IPS-NIHi11 (cell line): ENCODE measurements around the gene DPP8.
"Not testable (repeated sequence)": the region's sequence is repeated elsewhere in the genome, so short reads cannot be mapped to it uniquely, and the experiment has no call there.

Experiments
- DNase-seq: peaks from one replicate; pipeline ENCODE4 v3.0.0; 2012; ENCODE audit warnings: mixed read lengths, low spot score

Gene DPP8

DNA sequence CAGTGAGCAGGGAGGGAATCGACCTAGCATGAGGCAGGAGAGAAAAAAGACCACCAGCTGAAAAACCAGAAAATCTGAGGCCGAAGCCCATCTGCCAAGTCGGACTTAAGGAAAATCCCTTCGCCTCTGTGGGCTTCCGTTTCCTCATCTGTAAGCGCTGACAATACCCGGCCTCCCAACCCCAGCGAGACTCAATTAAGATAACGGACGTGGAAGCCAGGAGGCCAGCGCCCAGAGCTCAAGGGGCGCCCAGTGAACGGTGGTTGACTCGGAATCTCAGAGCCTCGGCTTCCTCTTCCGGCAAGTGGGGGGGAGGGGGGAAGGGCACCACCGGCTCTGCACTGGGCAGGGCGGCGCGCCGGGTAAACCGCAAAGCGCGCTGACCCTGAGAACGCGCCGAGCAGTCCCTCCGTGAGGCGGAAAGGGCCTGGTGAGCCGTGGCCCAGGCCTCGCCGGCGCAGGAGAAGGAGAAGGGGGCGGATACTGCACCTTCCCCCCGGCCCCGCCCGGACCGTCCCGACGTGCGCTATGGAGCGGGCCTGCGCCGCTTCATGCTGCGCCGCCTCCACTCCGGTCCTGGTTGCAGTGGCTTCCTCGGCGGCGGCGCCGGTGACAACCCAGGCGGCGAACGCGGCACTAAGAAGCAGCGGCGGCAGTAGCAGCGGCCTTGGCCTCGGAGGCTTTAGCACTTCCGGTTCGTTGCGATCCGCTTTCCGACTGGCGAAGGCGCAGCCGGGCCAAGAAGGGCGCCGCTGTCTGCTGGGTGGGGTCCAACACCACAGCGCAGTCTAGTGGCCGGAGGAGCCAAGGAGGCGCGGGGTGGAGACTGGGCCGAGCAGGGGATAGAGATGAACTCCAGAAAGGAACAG lies at the start of gene DPP8:
Gene DPP8, minus strand, starts transcription at position 693 of the 869 bp plus-strand sequence. CDS start 5,136 bp downstream, outside the sequence.
- DNase-seq = peak; percentile 94

DNA sequence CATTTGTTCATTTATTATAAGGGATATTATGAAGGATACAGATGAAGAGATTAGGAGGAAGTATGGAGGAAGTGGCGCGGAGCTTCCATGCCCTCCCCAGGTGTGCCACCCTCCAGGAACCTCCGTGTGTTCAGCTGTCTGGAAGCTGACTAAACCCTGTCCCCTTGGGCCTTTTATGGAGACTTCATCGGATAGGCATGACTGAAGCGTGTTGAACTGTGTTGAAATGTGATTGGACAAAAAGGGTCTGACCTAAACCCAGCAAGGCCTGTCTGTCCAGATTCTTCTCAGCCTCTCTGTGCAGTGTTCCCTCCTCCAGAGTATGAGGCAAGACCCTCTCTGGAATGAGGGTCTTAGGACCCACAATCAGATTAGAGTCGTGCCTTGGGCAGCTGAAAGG lies 44.4 kb upstream of the DPP8 start:
- DNase-seq = no peak

DNA sequence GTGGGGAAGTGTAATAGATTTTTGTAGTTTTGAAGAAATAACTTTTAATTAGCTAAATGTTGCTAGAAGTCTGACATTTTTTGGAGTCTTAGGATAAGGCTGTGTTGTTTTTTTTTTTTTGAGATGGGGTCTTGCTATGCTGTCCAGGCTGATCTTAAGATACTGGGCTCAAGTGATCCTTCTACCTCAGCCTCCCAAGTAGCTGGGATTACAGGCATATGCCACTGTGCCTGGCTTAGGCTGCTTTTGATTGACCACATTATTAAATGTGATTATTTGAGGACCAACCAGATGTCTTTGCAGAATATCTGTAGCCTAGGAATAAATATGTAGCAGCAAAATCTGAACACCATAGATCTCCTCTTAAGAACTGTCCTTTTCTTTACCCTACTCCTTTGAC lies 42.5 kb upstream of the DPP8 start:
- DNase-seq = no peak

DNA sequence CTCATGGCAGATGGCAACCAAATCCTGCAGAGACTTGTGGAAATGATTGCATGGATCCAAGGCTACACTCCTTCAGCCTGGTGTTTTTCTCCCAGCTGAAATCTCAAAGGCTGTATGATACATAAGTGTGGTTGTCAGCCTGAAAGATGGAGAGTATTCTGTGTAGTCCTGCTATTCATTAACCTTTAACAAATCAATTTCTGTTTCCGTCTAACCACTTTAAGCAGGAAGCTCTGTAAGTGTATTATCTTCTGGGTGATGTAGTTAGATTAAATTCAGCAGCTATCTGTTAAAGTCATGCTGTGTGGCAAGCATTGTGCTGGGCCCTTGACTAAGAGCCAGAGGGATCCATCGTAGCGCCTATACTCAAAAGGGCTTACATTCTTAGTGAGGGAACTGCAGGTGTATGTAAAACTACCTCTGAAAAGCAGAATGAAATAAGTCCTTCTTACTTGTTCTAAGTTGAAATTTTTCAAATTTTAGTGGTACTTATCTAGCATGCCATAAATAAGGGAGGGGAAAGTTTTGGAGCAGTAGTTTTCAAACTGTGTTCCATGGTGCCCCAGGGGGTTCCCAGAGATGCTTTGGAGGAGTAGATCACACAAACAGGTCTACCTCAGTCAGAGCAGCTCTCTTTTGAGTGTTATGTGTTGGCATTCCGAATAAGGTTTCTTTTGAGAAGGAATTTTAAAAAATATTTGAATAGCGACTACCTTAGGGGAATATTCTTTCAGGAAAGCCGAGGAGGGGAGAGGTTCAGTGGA lies 41.7 kb upstream of the DPP8 start:
- no peak for DNase-seq

DNA sequence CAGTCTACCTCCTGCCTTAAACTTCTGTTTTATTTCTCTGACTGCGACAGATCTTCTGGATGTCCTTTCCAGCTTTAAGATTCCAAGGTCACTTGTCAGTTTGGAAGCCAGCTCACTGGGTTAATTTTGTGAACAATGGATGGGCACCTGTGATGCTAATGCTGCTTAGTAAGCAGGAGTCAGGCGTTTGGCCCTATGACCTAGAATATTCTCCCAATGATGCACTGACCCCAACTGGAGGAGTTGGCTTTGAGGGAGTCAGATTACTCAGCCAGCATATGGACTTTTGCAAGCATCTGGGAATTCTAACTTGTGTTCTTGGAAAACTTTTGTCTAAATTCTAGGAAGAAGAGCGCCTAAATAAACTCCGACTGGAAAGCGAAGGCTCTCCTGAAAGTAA lies 40.8 kb upstream of the DPP8 start:
- DNase-seq = no peak

DNA sequence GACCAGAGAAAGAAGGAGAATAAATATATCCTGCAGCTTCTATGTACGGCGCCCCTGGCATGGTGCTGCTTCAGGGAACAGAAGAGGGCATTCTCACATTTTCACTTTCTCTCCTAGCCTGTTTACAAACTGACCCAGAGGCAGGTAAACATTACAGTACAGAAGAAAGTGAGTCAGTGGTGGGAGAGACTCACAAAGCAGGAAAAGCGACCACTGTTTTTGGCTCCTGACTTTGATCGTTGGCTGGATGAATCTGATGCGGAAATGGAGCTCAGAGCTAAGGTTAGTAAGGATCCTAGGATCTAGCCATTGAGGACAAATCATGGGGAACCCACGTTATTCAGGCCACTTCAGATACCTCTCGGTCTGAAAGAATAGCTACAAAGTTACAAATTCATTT lies 39.1 kb upstream of the DPP8 start:
- no peak for DNase-seq

DNA sequence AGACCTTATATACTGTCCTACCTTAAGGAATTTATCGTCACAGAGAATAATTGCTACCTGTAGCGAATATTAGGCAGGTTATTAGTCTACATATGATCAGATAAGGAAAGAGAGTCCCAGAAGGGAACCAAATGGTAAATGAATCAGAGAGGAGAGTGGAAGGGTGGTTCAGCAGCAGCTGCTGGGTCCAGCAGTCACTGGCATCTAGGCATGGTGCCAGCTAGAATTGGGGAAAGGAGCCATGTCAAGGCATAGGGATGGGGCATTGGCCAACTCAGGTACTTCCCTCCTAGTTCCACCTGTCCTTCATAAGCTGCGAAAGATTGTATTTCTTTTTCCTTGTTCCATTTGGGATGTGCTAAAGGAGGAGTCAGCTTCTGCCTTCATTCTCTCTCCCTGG lies 36.2 kb upstream of the DPP8 start:
- no peak for DNase-seq

DNA sequence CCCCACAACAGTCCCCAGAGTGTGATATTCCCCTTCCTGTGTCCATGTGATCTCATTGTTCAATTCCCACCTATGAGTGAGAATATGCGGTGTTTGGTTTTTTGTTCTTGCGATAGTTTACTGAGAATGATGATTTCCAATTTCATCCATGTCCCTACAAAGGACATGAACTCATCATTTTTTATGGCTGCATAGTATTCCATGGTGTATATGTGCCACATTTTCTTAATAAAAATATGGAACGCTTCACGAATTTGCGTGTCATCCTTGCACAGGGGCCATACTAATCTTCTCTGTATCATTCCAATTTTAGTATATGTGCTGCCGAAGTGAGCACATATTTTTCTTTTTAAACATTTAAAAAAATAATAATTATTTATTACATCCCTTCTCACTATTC lies 35.4 kb upstream of the DPP8 start:
- not testable (repeated sequence) for DNase-seq

DNA sequence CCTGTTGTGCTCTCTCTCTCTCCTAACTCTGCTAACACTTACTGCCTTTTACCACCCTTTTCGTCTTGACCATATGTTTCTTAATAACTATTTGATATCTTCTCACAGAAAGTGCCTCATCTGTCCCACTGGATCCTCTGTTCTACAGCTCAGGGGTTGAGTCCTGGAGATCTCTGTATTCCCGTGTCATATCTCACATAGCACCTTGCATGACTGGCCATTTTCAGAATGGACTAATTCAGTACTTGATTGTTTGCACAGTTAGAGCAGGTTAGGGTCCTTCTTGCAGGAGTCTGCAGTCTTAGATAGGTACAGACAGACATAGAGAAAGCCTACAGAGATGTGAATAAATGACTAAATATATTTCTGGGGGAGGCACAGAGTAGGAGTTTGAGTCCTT lies 33.7 kb upstream of the DPP8 start:
- no peak for DNase-seq

DNA sequence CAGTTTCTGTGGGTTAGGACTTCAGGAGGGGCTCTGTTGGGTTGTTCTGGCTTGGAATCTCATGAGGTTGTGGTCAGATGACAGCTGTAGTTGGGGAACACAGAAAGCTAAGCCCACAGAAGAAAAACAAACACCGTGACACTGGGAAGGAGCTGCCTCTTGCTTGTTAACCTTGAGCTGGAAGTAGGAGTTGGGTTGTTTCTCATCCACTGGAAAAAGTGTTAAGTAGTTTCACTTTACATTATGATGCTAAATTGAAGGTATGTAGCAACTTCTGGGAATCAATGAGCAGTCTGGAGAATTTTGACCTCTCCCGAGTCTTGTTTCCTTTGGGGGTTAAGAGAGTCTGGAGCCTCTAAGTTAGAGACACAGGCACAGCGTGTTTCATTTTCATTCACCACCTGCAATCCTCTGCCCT lies 33.2 kb upstream of the DPP8 start:
- DNase-seq = no peak

DNA sequence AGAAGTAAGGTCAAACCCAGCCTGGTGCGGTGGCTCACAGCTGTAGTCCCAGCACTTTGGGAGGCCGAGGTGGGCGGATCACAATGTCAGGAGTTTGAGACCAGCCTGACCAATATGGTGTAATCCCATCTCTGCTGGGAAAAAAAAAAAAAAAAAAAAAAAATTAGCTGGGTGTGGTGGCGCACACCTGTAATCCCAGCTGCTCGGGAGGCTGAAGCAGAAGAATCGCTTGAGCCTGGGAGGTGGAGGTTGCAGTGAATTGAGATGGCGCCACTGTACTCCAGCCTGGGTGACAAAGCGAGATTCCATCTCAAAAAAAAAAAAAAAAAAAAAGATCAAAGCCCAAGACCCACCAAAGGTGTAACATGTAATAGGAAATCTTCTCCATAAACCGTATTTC lies 31.8 kb upstream of the DPP8 start:
- not testable (repeated sequence) for DNase-seq

DNA sequence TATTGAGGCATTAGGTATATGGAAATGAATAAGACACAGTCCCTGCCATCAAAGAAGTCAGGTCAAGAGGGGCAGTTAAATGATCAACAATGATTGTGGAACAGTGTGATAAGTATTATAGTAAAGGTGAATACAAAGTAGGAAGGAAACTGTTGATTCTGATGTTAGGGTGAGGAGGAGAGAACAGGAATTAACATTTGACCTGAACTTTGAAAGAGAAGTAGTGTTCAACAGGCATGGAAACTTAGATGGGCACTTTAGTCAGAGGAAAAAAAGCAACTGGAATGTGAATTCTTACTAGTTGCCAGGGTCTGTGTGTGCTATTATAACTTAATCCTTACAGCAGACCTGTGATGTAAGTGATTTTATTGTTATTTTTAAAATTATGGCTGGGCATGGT lies 30.4 kb upstream of the DPP8 start:
- no peak for DNase-seq

DNA sequence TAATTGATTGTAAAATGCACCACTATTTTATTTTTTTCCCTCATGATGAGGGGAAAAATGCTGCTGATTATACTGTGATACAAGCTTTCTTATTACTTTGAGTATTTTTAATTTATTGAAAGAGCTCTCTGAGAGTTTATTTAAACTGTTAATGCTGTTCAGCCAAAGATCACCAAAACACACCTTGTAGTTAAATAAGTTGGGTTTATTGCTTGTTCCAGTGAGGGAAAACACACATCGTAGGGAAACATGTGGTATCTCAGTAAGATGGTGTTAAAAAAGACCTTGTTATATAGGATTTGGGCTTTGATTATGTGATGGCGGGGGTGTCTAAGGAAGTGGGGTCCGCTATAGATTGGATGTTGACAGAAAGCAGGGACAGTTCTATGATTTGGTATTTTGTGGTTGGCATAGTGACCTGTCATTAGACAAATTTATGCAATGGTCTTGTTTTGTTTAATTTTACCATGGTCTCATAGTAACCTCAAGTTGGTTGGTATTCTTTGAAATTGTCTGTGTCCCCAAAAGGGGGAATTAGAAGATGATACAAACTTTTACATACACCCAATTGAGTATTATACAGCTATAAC lies 23.8 kb upstream of the DPP8 start:
- DNase-seq = no peak

DNA sequence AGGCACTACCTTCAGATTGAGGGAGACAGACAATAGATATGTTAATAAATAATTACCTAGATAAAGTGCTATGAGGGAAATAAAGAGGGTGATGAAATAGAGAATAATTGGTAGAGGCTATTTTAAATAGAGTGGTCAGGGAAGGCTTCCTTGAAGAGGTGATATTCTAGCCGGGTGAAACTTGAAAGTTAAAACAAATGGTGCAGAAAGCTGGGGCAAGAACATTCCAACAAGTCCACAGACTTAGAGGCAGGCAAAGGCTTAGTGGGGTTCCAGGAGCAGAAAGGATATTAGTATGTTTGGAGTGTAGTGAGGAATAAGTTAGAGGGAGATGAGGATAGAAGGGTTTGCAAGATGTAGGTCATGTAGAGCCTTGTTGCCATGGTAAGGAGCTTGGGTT lies 22.8 kb upstream of the DPP8 start:
- DNase-seq = no peak

DNA sequence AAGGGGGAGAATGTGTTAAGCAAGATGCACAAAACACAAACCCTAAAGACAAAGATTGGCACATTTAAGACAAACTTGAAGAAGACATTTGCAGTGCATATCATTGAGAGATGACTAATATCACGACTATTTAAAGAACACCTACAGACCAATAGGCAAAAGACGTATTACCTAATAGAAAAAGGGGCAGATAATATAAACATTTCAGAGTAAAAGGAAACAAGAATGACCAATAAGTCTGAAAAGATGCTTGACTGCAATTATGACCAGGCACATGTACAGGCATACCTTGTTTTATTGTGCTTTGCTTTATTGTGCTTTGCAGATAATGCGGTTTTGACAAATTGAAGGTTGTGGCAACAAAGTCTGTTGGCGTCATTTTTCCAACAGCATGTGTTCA lies 17.7 kb upstream of the DPP8 start:
- DNase-seq = no peak

DNA sequence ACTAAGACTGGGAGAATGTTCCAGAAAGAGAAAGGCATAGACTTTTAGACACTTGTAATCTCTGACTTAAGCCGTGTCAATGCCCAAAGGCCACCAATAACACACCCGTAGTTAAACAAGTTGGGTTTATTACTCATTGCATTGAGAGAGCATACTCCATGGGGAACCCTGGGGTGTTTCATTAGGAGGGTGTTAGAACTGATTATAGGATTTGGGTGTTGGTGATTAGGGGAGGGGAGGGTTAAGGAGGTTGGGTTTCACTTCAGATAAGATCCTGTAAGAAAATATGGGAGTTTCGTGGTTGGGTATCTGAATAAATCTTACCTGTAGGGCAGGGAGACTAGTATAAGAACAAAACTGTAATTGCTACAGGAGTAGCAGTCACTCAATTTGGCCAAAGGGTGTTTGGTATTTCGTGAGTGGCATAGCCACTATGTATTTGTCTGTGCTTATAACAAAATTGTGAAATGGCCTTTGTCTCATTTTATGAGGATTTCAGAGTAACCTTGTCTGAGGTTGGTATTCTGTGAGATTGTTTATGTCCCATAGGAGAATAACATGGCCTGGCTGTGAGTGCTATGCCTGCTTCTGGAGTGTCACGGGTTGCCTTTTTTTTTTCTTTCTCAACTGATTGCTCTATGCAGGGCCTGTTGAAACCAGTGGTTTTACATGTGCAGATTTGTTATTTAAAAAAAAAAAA lies 15.7 kb upstream of the DPP8 start:
- DNase-seq = no peak

DNA sequence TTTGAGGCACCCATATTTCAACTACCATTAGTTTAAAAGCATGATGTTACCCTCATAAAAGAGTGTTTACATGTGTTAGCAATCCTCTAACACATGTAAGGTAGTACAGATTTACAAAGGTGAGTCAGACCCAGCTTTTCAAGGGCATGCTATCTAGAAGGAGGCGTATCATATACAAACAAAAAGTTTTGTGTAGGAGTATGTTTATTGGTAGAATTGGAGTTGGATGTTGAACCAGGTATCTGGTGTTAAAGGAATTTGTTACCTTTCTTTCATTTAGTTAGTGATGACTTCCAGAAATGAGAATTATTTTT lies 15.2 kb upstream of the DPP8 start:
- DNase-seq = no peak

DNA sequence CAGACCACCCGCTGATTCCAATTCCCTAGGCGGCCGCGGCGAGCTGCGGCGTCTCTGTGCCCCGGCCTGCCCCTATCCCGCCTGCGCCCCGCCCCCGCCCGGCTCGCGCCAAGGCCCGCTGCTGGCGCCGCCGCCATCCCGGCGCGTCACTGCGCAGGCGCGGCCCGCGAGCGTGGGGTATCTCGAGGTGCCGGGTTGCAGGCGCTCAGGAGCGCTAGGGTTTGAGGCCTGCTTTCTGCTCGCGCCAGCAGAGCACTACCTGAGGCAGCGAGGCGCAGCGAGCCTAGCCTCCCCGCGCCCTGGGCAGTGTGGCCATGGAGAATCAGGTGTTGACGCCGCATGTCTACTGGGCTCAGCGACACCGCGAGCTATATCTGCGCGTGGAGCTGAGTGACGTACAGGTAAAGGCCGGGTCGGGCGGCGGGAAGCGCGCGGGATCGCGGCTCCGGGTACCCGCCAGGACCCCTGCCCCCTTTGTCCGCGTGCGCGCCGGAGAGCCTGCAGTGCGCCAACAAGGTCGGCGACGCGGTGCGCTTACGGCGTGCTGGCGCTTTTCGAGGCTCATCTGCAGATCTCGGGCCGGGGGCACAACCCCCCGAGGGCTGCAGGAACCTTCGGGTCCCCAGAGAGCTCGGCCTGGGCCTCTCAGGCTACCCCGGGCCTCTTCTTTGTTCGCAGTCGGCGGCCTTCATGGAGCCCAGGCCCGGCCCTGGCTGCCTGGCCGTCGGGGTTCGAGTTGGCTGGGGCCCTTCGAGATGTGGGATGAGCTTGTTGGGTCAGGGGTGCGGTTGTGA lies 13.0 kb upstream of the DPP8 start, which contains the start of gene HACD3:
Gene HACD3, plus strand, starts transcription at position 146 of the 794 bp plus-strand sequence. Its CDS starts 169 bp downstream, at position 315.
- DNase-seq = peak; percentile 100

DNA sequence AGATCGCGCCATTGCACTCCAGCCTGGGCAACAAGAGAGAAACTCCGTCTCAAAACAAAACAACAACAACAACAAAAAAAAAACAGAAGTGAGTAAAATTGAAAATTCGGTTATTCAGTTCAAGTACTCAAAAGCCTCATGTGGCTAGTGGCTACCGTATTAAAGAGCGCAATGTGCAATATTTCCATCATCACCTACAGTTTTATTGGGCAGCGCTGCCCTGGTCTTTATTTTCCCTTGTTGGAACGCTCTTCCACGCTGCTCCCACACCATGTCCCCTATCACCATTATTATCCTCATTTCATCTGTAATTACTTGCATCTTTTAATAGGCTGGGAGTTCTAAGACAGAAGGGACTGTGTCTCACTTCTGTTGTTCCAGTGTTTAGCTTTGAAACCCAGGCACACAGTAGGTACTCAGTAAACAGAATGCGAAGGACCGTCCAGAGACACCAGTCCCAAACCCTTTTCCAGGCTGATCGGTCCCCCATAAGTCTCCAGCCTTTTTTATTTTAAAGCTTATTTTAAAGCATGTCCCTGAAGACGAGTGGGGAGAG lies 12.4 kb upstream of the DPP8 start:
- DNase-seq = no peak

DNA sequence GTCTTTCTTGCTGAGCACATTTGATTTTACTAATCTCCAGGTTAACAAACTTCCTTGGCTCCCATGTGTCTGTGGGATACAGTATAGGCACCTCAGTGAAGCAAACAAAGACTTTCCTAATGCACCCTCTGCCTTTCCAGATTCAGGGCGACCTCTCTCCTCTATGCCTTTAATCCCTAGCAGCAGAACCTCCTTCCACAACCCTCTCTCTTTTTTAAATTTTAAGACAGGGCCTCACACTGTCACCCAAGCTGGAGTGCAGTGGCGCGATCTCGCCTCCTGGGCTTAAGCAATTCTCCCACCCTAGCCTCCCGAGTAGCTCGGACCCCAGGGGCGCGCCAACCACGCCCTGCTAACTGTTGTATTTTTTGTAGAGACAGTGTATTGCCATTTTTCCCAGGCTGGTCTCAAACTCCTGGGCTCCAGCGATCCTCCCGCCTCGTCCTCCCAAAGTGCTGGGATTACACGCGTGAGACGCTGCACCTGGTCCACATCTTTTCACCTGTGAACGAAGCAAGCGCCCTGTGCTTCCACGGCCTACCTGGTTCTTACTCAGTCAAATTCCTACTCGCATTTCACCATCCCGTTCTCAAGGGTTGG lies 11.1 kb upstream of the DPP8 start:
- DNase-seq = no peak

DNA sequence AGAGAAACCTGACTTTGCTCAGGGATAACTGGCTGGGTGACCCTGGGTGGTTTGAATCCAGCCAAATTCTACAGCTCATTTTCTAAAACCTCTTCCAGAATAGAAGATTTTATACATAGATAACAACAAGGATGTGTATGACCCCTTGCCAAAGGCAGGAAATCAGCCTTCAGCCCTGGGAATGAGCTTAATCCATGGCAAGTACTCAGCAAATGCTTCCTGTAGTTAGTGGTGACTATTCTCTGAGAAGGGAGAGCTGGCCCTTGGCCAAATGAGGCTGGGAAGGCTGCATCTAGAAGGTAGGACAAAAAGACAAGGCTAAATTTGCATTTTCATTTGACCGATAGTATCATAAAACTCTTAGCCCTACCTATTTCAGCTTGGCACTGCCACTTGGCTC lies 8.1 kb upstream of the DPP8 start:
- DNase-seq = no peak
